Measurements from ENCODE around the gene TRIO. TPM values are rescaled to one million over a fixed set of nuclear protein-coding genes. Genes with fewer than 3 reads are reported as not detected.

Gene TRIO
- total RNA-seq, 1 experiment from 2014 or later: 88.8 TPM

GRCh38 chr5:14245132-14245925 is 102.2 kb downstream of the TRIO start:
- no peak for DNase-seq (ENCODE audit: low spot score)
- Mint-ChIP-seq H3K4me1 (peaks cover 67% of the 10 kb centered on the region), H3K36me3 (no peaks in the 10 kb centered on the region), H3K4me3 (no peak overlapping the region), H3K9me3 (no peaks in the 10 kb centered on the region), H3K27ac (no peak overlapping the region), H3K27me3 (ENCODE audit: low read depth) (no peaks in the 10 kb centered on the region)
- POLR2A ChIA-PET: no interaction called here
- ATAC-seq: no peak
- TF ChIP-seq ZNF263 (CRISPR knock-in tag; IDR thresholded peaks at IDR 0.05; ENCODE audit: low read depth) (no peak), CREB1 (CRISPR knock-in tag; IDR thresholded peaks at IDR 0.05) (no peak), ELF4 (CRISPR knock-in tag; IDR thresholded peaks at IDR 0.05; ENCODE audit: low read depth) (no peak), ZNF532 (CRISPR knock-in tag; IDR thresholded peaks at IDR 0.05; ENCODE audit: borderline replicate concordance) (no peak), FOXK1 (CRISPR knock-in tag; IDR thresholded peaks at IDR 0.05) (no peak), MYBL2 (CRISPR knock-in tag; IDR thresholded peaks at IDR 0.05) (no peak), ZNF121 (CRISPR knock-in tag; IDR thresholded peaks at IDR 0.05) (no peak), ZNF425 (CRISPR knock-in tag; conservative IDR thresholded peaks at IDR 0.05) (no peak), ESRRA (CRISPR knock-in tag; IDR thresholded peaks at IDR 0.05; ENCODE audit: borderline replicate concordance) (no peak), FOXJ3 (CRISPR knock-in tag; IDR thresholded peaks at IDR 0.05; ENCODE audit: borderline replicate concordance) (no peak), RELA (CRISPR knock-in tag; IDR thresholded peaks at IDR 0.05; ENCODE audit: borderline replicate concordance) (no peak), TP53 (CRISPR knock-in tag; IDR thresholded peaks at IDR 0.05) (no peak), E2F1 (CRISPR knock-in tag; IDR thresholded peaks at IDR 0.05) (no peak), TEAD4 (CRISPR knock-in tag; IDR thresholded peaks at IDR 0.05) (no peak), PREB (CRISPR knock-in tag; IDR thresholded peaks at IDR 0.05; ENCODE audit: borderline replicate concordance) (no peak)
- CTCF ChIA-PET: interaction anchor here (1.8 to 3.3 kb wide), 2 partner anchors 13 to 24 kb away, joined by 10 to 13 read pairs; no protein-coding TSS in a partner anchor
